ENCODE measurements around the gene IL1F10.

IL1F10 gene

GRCh38 chr2:113067681-113068080 is at the start of gene IL1F10:
IL1F10 (plus strand) TSS chr2:113067970; CDS start chr2:113072739, 4,769 bp downstream.
- DNase-seq (ENCODE audit: low spot score): no peak

- DNase-seq (ENCODE audit: low spot score): no peak
These were observed 49.3 kb upstream of the IL1F10 start for GRCh38 chr2:113018509-113018908.

GRCh38 chr2:113021312-113021711 is 46.5 kb upstream of the IL1F10 start:
- DNase-seq (ENCODE audit: low spot score): no peak

- DNase-seq (ENCODE audit: low spot score): no peak
These were observed 43.0 kb upstream of the IL1F10 start for GRCh38 chr2:113024764-113025163.

GRCh38 chr2:113025737-113026136 is 42.0 kb upstream of the IL1F10 start:
- DNase-seq (ENCODE audit: low spot score): peak; percentile 11

- DNase-seq (ENCODE audit: low spot score): no peak
These were observed 40.1 kb upstream of the IL1F10 start for GRCh38 chr2:113027691-113028090.

GRCh38 chr2:113028112-113028511 is 39.7 kb upstream of the IL1F10 start:
- no peak for DNase-seq (ENCODE audit: low spot score)

GRCh38 chr2:113032737-113033136 is 35.0 kb upstream of the IL1F10 start:
- DNase-seq (ENCODE audit: low spot score): no peak

GRCh38 chr2:113034016-113034415 is 33.8 kb upstream of the IL1F10 start:
- no peak for DNase-seq (ENCODE audit: low spot score)

GRCh38 chr2:113036763-113037162 is 31.0 kb upstream of the IL1F10 start:
- DNase-seq (ENCODE audit: low spot score): no peak

- DNase-seq (ENCODE audit: low spot score): no peak
These were observed 29.5 kb upstream of the IL1F10 start for GRCh38 chr2:113038291-113038690.

- no peak for DNase-seq (ENCODE audit: low spot score)
These were observed 28.6 kb upstream of the IL1F10 start for GRCh38 chr2:113039158-113039557.

GRCh38 chr2:113039719-113040118 is 28.1 kb upstream of the IL1F10 start:
- DNase-seq (ENCODE audit: low spot score): no peak

- no peak for DNase-seq (ENCODE audit: low spot score)
These were observed 25.9 kb upstream of the IL1F10 start for GRCh38 chr2:113041871-113042270.

- DNase-seq (ENCODE audit: low spot score): no peak
These were observed 21.3 kb upstream of the IL1F10 start for GRCh38 chr2:113046465-113046864.

GRCh38 chr2:113050921-113051895 is 16.6 kb upstream of the IL1F10 start:
- DNase-seq (ENCODE audit: low spot score): no peak

- no peak for DNase-seq (ENCODE audit: low spot score)
These were observed 15.3 kb upstream of the IL1F10 start, which contains the start of gene IL36B for GRCh38 chr2:113052396-113052917. IL36B (minus strand) TSS chr2:113052867.

- DNase-seq (ENCODE audit: low spot score): no peak
These were observed 14.1 kb upstream of the IL1F10 start for GRCh38 chr2:113053666-113054065.

- no peak for DNase-seq (ENCODE audit: low spot score)
These were observed 13.7 kb upstream of the IL1F10 start for GRCh38 chr2:113054066-113054465.

GRCh38 chr2:113056521-113056920 is 11.2 kb upstream of the IL1F10 start:
- DNase-seq (ENCODE audit: low spot score): no peak

GRCh38 chr2:113057117-113057516 is 10.7 kb upstream of the IL1F10 start:
- DNase-seq (ENCODE audit: low spot score): no peak

- no peak for DNase-seq (ENCODE audit: low spot score)
These were observed 9.3 kb upstream of the IL1F10 start for GRCh38 chr2:113058411-113058994.

Data from pons (tissue), 1 donor.